DOHH2 (cell line): ENCODE measurements around the gene GFRA4.

Experiments
- H3F3A ChIP-seq: fragments of 200-600 bp; sonication (generic), shearing (Covaris generic); 2 replicates; pipeline ENCODE4 v1.6.0; 2016; ENCODE audit warnings: antibody characterized with exemption, mild to moderate bottlenecking; ENCODE audit not compliant: control insufficient read depth, insufficient read depth
- H3K27ac ChIP-seq: fragments of 200-600 bp; sonication (generic); 2 replicates; pipeline ENCODE4 v1.5.1; 2014; ENCODE audit warnings: low read depth, mild to moderate bottlenecking, low read length, moderate library complexity
- H3K27me3 ChIP-seq: fragments of 200-600 bp; sonication (generic); 2 replicates; pipeline ENCODE4 v1.6.1; 2014; ENCODE audit warnings: mild to moderate bottlenecking, low read length, mixed read lengths; ENCODE audit not compliant: control insufficient read depth
- H3K36me3 ChIP-seq: fragments of 200-600 bp; sonication (generic); 2 replicates; pipeline ENCODE4 v1.6.1; 2014; ENCODE audit warnings: mild to moderate bottlenecking, low read length, moderate library complexity, mixed read lengths; ENCODE audit not compliant: control insufficient read depth
- H3K4me1 ChIP-seq: fragments of 200-600 bp; sonication (generic); 2 replicates; pipeline ENCODE4 v1.6.1; 2014; ENCODE audit warnings: mild to moderate bottlenecking, low read length, mixed read lengths; ENCODE audit not compliant: control insufficient read depth
- H3K4me2 ChIP-seq: fragments of 200-600 bp; sonication (generic); 2 replicates; pipeline ENCODE4 v1.6.0; 2014; ENCODE audit warnings: mild to moderate bottlenecking, low read length, moderate library complexity
- H3K4me3 ChIP-seq: fragments of 200-600 bp; sonication (generic); 2 replicates; pipeline ENCODE4 v1.5.1; 2014; ENCODE audit warnings: mild to moderate bottlenecking, low read length, mixed read lengths
- H3K79me2 ChIP-seq: fragments of 200-600 bp; sonication (generic); 2 replicates; pipeline ENCODE4 v1.6.1; 2014; ENCODE audit warnings: mild to moderate bottlenecking, low read length, mixed read lengths; ENCODE audit not compliant: control insufficient read depth
- H3K9me2 ChIP-seq: fragments of 200-600 bp; sonication (generic); replicated peaks from 2 replicates; pipeline ENCODE4 v1.6.1; 2014; ENCODE audit warnings: mild to moderate bottlenecking, low read length, mixed read lengths; ENCODE audit not compliant: control insufficient read depth
- H3K9me3 ChIP-seq: fragments of 200-600 bp; sonication (generic); 2 replicates; pipeline ENCODE4 v1.6.1; 2014; ENCODE audit warnings: antibody characterized with exemption, low read length, mixed read lengths; ENCODE audit not compliant: control insufficient read depth, insufficient read depth
- H4K20me1 ChIP-seq: fragments of 200-600 bp; sonication (generic); 2 replicates; pipeline ENCODE4 v1.6.0; 2014; ENCODE audit warnings: low read depth, mild to moderate bottlenecking, antibody characterized with exemption, low read length, moderate library complexity; ENCODE audit not compliant: control insufficient read depth, insufficient read depth
- CTCF ChIP-seq: fragments of 200-600 bp; sonication (generic); IDR thresholded peaks from one replicate; pipeline ENCODE4 v1.5.1; 2014; ENCODE audit warnings: antibody characterized with exemption, mild to moderate bottlenecking, low read depth, low read length; ENCODE audit not compliant: poor library complexity, severe bottlenecking
- EZH2phosphoT487 ChIP-seq: fragments of 200-600 bp; sonication (generic); IDR thresholded peaks from 2 replicates; pipeline ENCODE4 v1.6.1; 2017; ENCODE audit warnings: borderline replicate concordance, mild to moderate bottlenecking, antibody characterized with exemption, low read length, moderate library complexity, mixed read lengths

The GFRA4 gene

GRCh38 chr20:3652221-3652620 lies 11.0 kb downstream of the GFRA4 start:
- no peaks in the 10 kb centered on the region for H3K27me3 ChIP-seq
- no peaks in the 10 kb centered on the region for H3K79me2 ChIP-seq
- TF ChIP-seq EZH2phosphoT487 = no peak
- TF ChIP-seq CTCF = no peak
- H4K20me1 ChIP-seq = no peaks in the 10 kb centered on the region
- H3K9me3 ChIP-seq = no peaks in the 10 kb centered on the region
- H3K4me3 ChIP-seq = no peak overlapping the region
- no peaks in the 10 kb centered on the region for H3F3A ChIP-seq
- no peak overlapping the region for H3K27ac ChIP-seq
- no peaks in the 10 kb centered on the region for H3K36me3 ChIP-seq
- no peak overlapping the region for H3K4me2 ChIP-seq
- H3K9me2 ChIP-seq = no peaks in the 10 kb centered on the region
- no peaks in the 10 kb centered on the region for H3K4me1 ChIP-seq

GRCh38 chr20:3651204-3651962 lies 11.8 kb downstream of the GFRA4 start:
- Histone ChIP-seq H3K79me2 (no peaks in the 10 kb centered on the region), H3K36me3 (no peaks in the 10 kb centered on the region), H3K27ac (no peak overlapping the region), H3K4me2 (no peak overlapping the region), H3K4me1 (no peaks in the 10 kb centered on the region), H3K9me2 (no peaks in the 10 kb centered on the region), H3K4me3 (no peak overlapping the region), H3K9me3 (no peaks in the 10 kb centered on the region), H3K27me3 (no peaks in the 10 kb centered on the region), H4K20me1 (no peaks in the 10 kb centered on the region), H3F3A (no peaks in the 10 kb centered on the region)
- TF ChIP-seq EZH2phosphoT487 = no peak
- TF ChIP-seq CTCF = no peak

GRCh38 chr20:3648951-3649350 lies 14.2 kb downstream of the GFRA4 start:
- Histone ChIP-seq H3K36me3 (no peaks in the 10 kb centered on the region), H3K4me1 (no peaks in the 10 kb centered on the region), H3K9me2 (no peaks in the 10 kb centered on the region), H3F3A (no peaks in the 10 kb centered on the region), H3K4me2 (no peak overlapping the region), H3K4me3 (no peak overlapping the region), H4K20me1 (no peaks in the 10 kb centered on the region), H3K27me3 (no peaks in the 10 kb centered on the region), H3K9me3 (no peaks in the 10 kb centered on the region), H3K27ac (no peak overlapping the region), H3K79me2 (no peaks in the 10 kb centered on the region)
- TF ChIP-seq CTCF (no peak), EZH2phosphoT487 (no peak)
